Amniotic stem cell (primary cell): ENCODE data around the gene CMIP.

Experiments used
- DNase-seq: peaks from one replicate; lab custom pipeline; 2025; lab: John Stamatoyannopoulos, UW

The CMIP gene

GRCh38 chr16:81748476-81749198 lies 304.0 kb downstream of the CMIP start:
- no peak for DNase-seq

DNA sequence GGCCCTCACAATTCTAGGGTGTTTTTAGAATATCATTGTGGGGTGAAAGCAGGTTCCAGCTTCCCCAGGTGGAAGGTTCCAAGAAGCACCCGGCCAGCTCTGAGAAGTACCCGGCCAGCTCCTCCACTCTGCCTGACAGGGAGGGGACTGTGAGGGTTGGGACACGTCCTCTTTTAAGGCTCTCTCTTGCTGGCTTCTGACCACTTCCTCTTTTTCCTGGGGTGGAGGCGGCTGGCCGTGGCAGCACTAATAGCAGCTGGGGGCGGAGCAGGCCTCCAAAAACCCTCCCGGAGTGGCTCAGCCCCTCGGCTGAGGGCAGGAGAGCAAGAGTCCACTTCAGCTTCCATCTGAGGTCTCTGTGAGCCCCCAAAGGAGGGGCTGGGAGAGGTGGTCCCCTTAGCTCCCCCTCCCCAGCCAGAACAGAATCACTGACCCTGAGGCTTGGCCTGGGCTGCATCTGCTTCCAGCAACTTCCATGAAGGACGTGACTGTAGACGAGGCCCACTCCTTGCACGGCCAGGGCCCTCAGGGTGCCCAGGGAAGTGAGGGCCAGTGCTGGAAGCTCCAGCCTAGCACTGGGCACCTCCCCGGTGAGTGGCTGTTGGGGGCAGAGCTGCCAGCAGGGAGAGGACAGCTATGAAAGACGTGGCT lies 307.7 kb downstream of the CMIP start:
- DNase-seq: no peak

GRCh38 chr16:81752876-81753227 lies 308.2 kb downstream of the CMIP start:
- DNase-seq: no peak

DNA sequence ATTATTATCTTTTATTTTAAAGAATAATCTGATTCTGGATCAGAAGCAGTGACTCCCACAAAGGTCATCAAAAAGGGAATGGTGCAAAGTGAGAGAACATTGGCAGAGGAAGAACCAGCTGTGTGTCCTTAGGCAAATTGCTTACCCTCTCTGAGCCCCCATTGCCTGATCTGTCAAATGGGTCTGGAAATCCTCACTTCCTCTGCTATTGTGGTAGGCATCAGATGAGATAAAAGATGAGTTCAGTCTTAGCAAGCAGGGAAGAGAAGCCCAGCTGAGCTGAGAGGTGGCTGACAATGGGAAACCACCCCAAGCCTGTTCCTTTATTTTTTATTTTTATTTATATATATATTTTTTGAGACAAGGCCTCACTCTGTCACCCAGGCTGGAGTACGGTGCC lies 310.2 kb downstream of the CMIP start:
- no peak for DNase-seq

DNA sequence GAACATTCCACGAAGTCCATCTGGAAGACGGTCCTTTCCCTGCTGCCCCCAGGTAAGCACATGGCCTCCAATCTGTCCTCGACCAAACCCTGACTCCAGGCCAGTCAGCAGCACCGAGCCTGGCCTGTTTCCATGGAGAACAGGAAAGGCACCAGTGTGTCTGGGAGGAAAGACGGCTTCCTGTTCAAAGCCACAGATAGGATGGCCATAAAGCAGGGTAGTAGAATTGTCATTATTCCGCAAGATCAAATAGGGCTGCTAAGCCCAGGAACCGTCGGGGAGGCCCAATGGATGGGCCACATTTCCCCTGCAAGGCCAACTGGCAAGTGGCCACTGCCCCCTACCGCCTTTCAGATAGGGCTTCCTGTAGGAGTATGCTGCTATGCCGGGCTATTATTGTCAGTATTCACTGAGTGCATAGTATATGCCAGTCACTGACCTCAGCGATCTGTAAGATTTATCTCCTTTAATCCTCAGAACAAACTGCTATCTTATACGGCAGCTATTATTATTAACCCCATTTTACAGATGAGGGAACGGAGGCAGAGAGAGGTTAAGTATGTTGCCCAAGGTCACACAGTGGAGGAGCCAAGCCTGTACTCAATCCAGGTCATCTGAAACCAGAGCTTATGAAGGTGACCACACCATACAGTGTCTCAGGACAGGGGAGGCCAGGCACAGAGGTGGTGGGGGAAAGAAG lies 311.5 kb downstream of the CMIP start:
- DNase-seq: no peak

GRCh38 chr16:81756615-81757356 lies 312.2 kb downstream of the CMIP start:
- no peak for DNase-seq

DNA sequence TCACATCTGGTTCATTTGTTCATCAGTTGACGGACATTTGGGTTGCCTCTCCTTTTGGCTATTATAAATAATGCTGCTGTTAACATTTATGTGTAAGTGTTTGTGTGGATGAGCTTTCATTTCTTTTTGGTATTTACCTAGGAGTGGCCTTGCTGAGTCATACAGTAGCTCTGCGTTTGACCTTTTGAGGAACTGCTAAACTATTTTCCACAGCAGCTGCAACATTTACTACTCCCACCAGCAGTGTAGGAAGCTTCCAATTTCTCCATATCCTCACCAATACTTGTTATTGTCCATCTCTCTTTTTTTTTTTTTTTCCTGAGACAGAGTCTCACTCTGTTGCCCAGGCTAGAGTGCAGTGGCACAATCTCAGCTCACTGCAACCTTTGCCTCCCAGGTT lies 313.8 kb downstream of the CMIP start:
- DNase-seq: no peak
